Natural killer cell (primary cell): ENCODE data around the gene ARNT2. TPM values are rescaled to one million over a fixed set of nuclear protein-coding genes. Genes with fewer than 3 reads are reported as not detected.

Source experiments
- ATAC-seq, 3 donors: fragments of 150-1000 bp in 2 of 3; fragments of 200-7000 bp in 1 of 3; cut with Tn5 transposase; 1 replicate in 1 of 3; 2 replicates in 2 of 3; pipeline ENCODE4 v1.10.0; 2021; ENCODE audit warnings: mild to moderate bottlenecking in 2 of 3, moderate library complexity in 2 of 3
- DNase-seq, 2 donors: peaks; one replicate each; pipeline versions ENCODE4 v3.0.0 to v3.0.0-alpha.2; 2013 to 2021; ENCODE audit warnings: mixed read lengths in 1 of 2
- H3K27ac ChIP-seq: one replicate; pipeline ENCODE4 v1.5.1; 2013; ENCODE audit warnings: mild to moderate bottlenecking, low read length
- H3K27me3 ChIP-seq: one replicate; pipeline ENCODE4 v1.6.1; 2013; ENCODE audit warnings: low read length; ENCODE audit not compliant: control insufficient read depth, insufficient read depth
- H3K36me3 ChIP-seq: one replicate; pipeline ENCODE4 v1.6.1; 2013; ENCODE audit warnings: low read length; ENCODE audit not compliant: control insufficient read depth, insufficient read depth
- H3K4me1 ChIP-seq: one replicate; pipeline ENCODE4 v1.6.1; 2013; ENCODE audit warnings: low read length; ENCODE audit not compliant: control insufficient read depth, insufficient read depth
- H3K4me3 ChIP-seq: one replicate; pipeline ENCODE4 v1.5.1; 2013; ENCODE audit warnings: low read length
- H3K9me3 ChIP-seq: one replicate; pipeline ENCODE4 v1.6.1; 2013; ENCODE audit warnings: low read length; ENCODE audit not compliant: control insufficient read depth, insufficient read depth
- H3K27ac Mint-ChIP-seq, 2 donors: one replicate each; pipeline ENCODE4 v1.8.0; 2022; ENCODE audit warnings: mild to moderate bottlenecking in 2 of 2, mixed read lengths in 2 of 2, moderate library complexity in 1 of 2
- H3K27me3 Mint-ChIP-seq, 2 donors: one replicate each; pipeline ENCODE4 v1.8.0; 2022; ENCODE audit warnings: low read depth in 2 of 2, mixed read lengths in 2 of 2
- H3K36me3 Mint-ChIP-seq: one replicate; pipeline ENCODE4 v1.8.0; 2022; ENCODE audit warnings: mixed read lengths
- H3K4me1 Mint-ChIP-seq, 2 donors: one replicate each; pipeline ENCODE4 v1.8.0; 2022; ENCODE audit warnings: mixed read lengths in 2 of 2
- H3K4me3 Mint-ChIP-seq: one replicate; pipeline ENCODE4 v1.8.0; 2022; ENCODE audit warnings: mild to moderate bottlenecking, moderate library complexity, mixed read lengths
- H3K9me3 Mint-ChIP-seq, 2 donors: one replicate each; pipeline ENCODE4 v1.8.0; 2022; ENCODE audit warnings: mixed read lengths in 2 of 2
- CTCF ChIP-seq: fragments of 200-600 bp; IDR thresholded peaks from one replicate; pipeline ENCODE4 v1.8.0; 2022; ENCODE audit warnings: antibody characterized with exemption
- WGBS: methylation state at CpG from one replicate; pipeline ENCODE4 v1.1.7; 2013; ENCODE audit warnings: missing lambda C conversion rate; ENCODE audit not compliant: insufficient coverage; 5-methylcytosine and 5-hydroxymethylcytosine counted together
- intact Hi-C: fragments of 100-400 bp; cut with micrococcal nuclease; formaldehyde crosslinking; loops from one replicate; pipeline ENCODE4 v1.14.2; 2022
- total RNA-seq, 4 donors: library from RNA; stranded (reverse); fragments of 120-200 nt in 1 of 4; gene quantifications; one replicate each; pipeline versions ENCODE4 v1.2.3 to v1.2.4, GENCODE V29; 2013 to 2022

The ARNT2 gene
- total RNA-seq, 3 donors from 2014 or later (not counting 1 experiment from before 2014, with no cell fraction given) = not detected

GRCh38 chr15:80615361-80615736 is 211.2 kb downstream of the ARNT2 start:
- Mint-ChIP-seq H3K36me3 (no peaks in the 10 kb centered on the region), H3K27me3 (peaks cover 21 to 27% of the 10 kb centered on the region in 2 donors), H3K4me3 (no peak overlapping the region), H3K9me3 (no peaks in the 10 kb centered on the region), H3K4me1 (no peaks in the 10 kb centered on the region), H3K27ac (no peak overlapping the region)
- Histone ChIP-seq H3K27ac (no peak overlapping the region), H3K9me3 (no peaks in the 10 kb centered on the region), H3K4me1 (no peaks in the 10 kb centered on the region), H3K4me3 (no peak overlapping the region), H3K36me3 (no peaks in the 10 kb centered on the region), H3K27me3 (no peaks in the 10 kb centered on the region)
- no peak for TF ChIP-seq CTCF
- 86% methylated on average over 4 of the region's 4 CpGs for WGBS
- intact Hi-C loops = loop anchor here (10.0 kb wide), 1 partner anchor 159 kb away; the partner anchor contains the start of gene CEMIP
- ATAC-seq (peak in 1 of 3 donors; percentile 8), DNase-seq (no peak)

- H3K9me3 ChIP-seq = no peaks in the 10 kb centered on the region
- H3K36me3 ChIP-seq = no peaks in the 10 kb centered on the region
These were observed 211.7 kb downstream of the ARNT2 start for GRCh38 chr15:80615783-80616391.

GRCh38 chr15:80618685-80619400 is 214.7 kb downstream of the ARNT2 start:
- Mint-ChIP-seq H3K4me3 (no peak overlapping the region), H3K36me3 (no peaks in the 10 kb centered on the region), H3K27me3 (peaks cover 27 to 37% of the 10 kb centered on the region in 2 donors), H3K27ac (no peak overlapping the region), H3K9me3 (no peaks in the 10 kb centered on the region), H3K4me1 (no peaks in the 10 kb centered on the region)
- Histone ChIP-seq H3K4me1 (no peaks in the 10 kb centered on the region), H3K9me3 (no peaks in the 10 kb centered on the region), H3K27me3 (no peaks in the 10 kb centered on the region), H3K27ac (no peak overlapping the region), H3K36me3 (no peaks in the 10 kb centered on the region), H3K4me3 (no peak overlapping the region)
- 74% methylated on average over 5 of the region's 7 CpGs for WGBS
- ATAC-seq (no peak), DNase-seq (no peak)
- no peak for TF ChIP-seq CTCF
- intact Hi-C loops = loop anchor here (10.0 kb wide), 1 partner anchor 156 kb away; the partner anchor contains the start of gene CEMIP

More at GRCh38 chr15:80615783-80616391, 211.7 kb downstream of the ARNT2 start:
- H3K4me3 ChIP-seq = no peak overlapping the region
- no peak for ATAC-seq
- 89% methylated on average over 14 of the region's 14 CpGs for WGBS
- H3K4me1 Mint-ChIP-seq = no peaks in the 10 kb centered on the region
- DNase-seq = no peak
- H3K27ac ChIP-seq = no peak overlapping the region
- H3K27me3 ChIP-seq = no peaks in the 10 kb centered on the region
- intact Hi-C loops = loop anchor here (10.0 kb wide), 1 partner anchor 159 kb away; the partner anchor contains the start of gene CEMIP
- peaks cover 21 to 27% of the 10 kb centered on the region in 2 donors for H3K27me3 Mint-ChIP-seq
- no peaks in the 10 kb centered on the region for H3K4me1 ChIP-seq
- H3K9me3 Mint-ChIP-seq = no peaks in the 10 kb centered on the region
- TF ChIP-seq CTCF = no peak
- no peaks in the 10 kb centered on the region for H3K36me3 Mint-ChIP-seq
- no peak overlapping the region for H3K4me3 Mint-ChIP-seq
- H3K27ac Mint-ChIP-seq = no peak overlapping the region
